Cortex of kidney (tissue), 1 donor: Measurements from ENCODE around the gene RBM39.
"Not testable (repeated sequence)": the region's sequence is repeated elsewhere in the genome, so short reads cannot be mapped to it uniquely, and the experiment has no call there.

Source experiments
- DNase-seq: peaks from one replicate; lab custom pipeline; 2025; lab: John Stamatoyannopoulos, UW

The RBM39 gene

GRCh38 chr20:35750611-35751010 lies 8.6 kb upstream of the RBM39 start:
- DNase-seq, result no peak

GRCh38 chr20:35744492-35744841 lies 2.4 kb upstream of the RBM39 start:
- not testable (repeated sequence) for DNase-seq

DNA sequence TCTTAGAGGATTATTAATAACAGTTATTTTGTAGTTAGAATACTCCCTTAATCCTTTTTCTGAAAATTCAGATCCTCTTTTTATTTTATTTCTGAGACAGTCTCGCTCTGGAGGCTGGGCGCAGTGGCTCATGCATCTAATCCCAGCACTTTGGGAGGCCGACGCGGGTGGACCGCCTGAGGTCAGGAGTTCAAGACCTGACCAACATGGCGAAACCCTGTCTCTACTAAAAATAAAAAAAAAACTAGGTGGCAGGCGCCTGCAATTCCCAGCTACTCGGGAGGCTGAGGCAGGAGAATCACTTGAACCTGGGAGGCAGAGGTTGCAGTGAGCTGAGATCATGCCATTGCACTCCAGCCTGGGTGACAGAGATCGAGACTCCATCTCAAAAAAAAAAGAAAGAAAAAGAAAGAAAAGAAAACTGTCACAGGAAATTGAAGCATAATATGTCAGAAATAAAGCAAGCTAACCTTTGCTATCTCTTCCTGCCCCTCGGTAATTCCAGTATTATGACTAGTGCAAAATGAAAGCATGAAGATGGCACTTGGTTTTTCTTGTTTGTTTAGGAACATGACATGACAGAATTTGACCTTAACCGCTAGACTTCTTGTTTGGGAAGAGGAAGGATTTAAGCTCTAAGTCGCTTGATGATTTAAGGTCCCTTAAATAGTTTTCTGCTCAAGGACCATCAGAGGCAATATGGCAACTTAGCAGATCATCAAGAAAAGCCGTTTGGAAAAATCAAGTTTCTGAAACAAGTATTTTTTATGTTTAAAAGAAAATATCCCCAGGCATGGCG lies 1.8 kb upstream of the RBM39 start:
- no peak for DNase-seq

DNA sequence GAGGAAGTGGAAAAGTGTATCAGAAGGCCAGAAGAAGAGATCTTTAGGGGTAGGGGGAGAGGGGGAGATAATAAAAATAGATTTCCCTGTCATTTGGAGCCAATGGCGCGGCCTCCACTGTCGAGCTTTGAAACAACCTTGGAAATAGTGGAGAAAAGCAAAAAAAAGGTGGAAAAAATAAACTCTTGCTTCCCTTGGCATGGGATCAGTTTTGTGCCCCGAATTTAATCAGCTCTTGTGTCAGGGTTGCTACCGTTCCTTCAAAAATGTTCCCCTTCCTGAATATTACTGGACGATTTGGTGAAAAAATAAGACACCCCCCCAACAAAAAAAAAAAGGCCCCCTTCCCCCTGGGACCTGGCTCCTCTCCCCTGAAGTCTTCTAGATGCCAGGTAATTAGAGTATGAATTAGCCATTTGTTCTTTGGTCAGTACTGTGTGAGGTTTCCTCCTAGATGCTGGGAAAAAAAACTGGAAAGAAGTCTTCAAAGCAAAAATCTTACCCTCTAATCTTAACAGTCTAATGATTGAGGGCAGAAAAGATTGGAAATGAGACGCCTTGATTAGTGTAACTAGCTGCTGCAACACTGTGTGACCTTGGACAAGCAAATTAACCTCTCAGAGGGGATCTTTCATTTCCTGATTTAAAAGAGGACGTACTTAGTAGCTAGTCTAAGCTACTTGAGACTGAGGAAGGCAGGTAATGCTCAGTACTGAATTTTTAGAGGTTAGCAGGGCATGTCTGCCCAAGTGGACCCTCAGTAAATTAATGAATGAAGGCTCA lies 872 bp upstream of the RBM39 start:
- no peak for DNase-seq

DNA sequence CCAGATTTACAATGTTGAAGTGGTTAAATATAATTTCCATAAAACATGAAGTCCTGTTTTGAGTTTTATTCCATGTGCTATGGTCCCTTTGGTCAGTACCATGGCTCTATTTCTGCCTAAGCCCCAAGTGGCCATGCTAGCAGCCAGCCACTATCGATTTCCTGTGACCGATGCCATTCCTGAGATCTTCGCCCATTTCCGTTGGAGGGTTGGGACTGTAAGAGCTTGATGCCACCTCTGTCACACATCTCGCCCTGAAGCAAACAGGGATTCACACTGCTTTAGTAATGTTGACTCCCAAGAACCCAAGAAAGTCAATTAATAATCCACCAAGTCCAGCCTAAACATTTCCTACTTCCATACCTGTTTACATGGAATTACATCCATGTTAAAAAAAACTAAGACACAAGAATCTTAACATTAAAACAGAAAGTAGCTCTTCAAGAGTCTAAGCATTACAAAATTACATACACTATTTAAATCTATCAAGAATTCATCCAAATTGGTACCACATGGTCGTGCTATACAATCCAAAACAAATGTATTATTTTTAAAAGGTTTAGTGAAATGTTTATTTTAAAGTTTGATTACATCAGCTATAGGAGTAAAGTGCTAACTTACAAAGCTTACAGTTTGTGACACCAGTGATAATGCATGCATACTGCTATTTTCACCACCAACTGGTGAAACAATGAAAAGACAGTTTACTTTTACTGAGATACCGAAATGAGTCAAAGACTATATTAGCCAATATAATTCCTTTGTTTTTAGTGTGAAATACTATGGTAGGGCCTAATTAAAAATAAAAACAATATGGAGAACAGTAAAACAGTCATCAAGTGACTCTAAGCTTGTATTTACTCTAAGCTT lies 2.5 kb downstream of the RBM39 start:
- DNase-seq, result no peak

DNA sequence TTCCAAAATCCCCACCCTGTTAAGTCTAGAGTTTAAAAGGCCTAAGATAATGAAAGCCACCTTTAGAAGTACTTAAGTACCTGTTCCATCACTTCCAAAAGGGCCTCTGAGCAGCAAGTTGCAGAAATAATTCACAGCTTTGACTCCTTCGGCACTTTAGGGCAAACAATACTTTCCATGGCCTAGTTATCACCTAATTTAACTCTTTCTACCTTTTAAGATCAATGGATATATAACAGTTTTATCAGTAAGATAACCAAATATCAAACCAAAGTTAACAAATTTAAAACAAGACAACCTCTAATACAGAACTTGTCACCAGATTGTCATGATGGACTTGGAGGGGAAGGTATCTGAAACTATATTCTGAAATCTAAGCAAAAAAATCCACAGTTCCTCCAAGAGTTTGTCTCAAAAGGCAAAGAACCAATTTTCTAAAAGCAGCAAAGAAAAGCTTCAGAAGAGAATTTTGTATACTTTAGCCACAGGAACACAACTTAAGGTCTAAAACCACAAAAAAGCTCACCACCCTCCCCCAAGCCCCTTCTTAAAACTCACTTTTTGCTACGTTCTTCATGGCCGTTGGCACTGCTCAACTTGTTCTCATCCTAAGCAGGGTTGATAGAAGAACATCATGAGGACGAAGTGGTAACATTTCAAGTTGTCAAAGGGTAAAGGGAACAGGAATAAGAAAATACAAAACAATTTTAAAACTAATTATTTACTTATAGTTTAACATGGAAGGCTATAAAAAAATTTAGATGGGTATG lies 3.5 kb downstream of the RBM39 start:
- DNase-seq, result no peak

DNA sequence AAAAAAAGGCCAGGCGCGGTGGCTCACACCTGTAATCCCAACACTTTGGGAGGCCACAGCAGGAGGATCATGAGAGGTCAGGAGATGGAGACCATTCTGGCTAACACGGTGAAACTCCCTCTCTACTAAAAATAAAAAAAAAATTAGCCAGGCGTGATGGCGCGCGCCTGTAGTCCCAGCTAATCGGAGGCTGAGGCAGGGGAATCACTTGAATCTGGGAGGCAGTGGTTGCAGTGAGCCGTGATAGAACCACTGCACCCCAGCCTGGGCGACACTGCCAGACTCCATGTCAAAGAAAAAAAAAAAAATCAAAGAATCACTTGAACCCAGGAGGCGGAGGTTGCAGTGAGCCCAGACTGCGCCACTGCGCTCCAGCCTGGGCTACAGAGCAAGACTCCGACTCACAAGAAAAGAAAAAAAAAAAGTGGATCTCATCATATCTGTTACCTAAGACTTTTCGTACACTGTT lies 4.2 kb downstream of the RBM39 start:
- DNase-seq, result no peak

DNA sequence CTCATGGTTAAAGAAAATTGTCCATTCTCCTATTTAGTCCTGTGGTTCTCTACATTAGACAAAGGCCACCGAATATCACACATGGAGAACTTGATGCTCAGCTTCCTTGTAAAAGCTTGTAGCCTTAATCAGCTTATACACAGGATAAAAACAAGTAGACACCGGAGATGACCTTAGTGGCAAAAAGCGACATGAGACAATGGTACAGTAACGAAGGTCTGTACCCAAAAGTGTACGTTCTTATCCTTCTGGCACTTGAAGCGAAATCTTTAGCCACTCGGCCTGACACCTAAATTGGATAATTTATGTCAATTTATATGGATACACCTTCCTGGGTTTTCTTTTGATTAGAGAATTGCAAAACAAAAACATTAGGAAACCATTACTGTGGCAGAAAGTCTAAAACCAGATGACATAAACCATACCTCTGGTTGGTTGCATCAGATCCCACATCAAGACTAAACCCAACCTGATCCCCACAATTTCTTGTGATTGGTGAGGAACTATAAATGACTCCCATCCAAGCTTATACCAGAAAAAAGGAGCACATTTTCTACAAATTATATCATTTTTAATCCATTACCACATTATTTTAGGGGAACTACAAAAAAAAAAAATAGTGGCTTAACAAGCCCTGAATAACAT lies 6.1 kb downstream of the RBM39 start:
- no peak for DNase-seq

DNA sequence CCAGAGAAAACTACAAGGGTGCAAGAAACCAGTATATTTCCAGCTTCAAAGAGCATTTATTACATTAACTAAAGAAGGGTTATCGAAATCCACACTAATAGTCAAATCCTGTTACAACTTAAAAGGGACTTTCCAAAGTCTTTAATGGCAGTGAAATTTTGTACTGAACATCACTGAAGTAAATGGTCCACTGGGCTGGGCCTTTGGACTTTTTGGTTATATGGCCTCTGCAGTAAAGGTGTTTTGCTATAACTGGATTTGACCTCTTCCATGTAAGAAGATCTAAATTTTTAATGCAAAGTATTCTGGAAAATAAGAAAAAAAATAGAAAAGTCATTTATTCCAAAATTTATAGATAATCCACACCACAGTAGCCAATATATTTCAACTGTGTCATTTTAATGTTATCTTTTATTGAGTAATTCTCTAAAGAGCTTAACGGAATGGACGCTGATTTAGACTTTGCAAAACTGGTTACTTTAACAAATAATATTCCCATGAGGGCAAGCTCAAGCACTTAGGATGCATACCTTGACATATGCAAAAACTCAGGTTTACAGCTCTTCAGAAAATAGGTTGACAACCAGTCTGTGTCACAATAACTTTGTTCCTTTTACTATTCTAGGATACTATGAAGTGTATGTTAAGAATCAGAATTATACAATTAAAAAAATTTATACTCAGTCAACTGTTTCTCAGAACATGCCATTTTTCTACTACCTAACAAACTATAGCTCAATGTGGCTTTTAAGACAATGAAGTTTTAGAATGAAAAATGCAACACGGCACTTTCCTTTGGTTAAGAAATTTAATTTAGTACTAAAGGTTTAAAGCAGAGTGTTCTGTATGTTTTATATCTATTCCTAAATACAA lies 7.0 kb downstream of the RBM39 start:
- no peak for DNase-seq

GRCh38 chr20:35734374-35734773 lies 7.7 kb downstream of the RBM39 start:
- no peak for DNase-seq

DNA sequence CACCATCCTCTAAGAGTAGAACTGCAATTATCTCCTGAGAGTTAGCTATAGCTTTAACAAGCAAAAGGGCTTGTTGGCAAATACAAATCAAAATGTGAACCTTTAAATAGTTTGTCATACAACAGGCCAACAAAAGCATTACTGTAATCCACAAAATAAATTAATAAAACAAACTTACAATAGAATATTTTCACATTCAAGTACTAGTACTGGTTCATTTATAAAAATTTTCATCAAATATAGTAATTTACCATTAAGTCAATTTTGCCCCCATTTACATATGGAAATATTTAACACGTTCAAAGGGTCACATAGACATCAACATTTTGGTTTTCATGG lies 9.4 kb downstream of the RBM39 start:
- DNase-seq, result no peak

DNA sequence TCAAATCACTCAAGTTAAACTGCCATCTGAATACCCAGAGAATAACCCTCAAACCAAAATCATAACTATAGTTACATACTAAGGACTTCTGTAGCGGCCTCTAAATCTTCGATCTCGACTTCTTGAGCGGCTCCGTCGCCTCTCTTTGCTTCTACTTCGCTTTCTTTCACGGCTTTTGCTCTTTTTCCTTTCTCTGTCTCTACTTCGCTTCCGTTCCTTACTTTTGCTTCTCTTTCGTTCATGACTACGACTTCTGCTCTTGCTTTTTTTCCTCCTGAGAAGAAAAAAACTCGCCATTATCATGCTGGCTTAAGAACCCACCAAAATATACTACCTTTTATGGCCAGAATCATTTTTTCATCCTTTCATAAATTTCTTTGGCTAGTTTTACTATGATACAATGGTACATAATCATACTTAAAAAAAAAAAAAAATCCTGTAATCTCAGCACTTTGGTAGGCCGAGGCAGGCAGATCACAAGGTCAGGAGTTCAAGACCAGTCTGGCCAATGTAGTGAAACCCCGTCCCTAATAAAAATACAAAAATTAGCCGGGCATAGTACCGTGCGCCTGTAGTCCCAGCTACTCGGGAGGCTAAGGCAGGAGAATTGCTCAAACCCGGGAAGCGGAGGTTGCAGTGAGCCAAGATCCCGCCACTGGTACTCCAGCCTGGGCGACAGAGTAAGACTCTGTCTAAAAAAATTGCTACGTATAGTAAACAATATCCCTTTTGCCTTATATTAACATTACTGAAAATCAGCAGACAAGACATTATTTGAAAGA lies 10.0 kb downstream of the RBM39 start:
- DNase-seq, result no peak

- no peak for DNase-seq
Observed at GRCh38 chr20:35731469-35731788, 10.6 kb downstream of the RBM39 start.

DNA sequence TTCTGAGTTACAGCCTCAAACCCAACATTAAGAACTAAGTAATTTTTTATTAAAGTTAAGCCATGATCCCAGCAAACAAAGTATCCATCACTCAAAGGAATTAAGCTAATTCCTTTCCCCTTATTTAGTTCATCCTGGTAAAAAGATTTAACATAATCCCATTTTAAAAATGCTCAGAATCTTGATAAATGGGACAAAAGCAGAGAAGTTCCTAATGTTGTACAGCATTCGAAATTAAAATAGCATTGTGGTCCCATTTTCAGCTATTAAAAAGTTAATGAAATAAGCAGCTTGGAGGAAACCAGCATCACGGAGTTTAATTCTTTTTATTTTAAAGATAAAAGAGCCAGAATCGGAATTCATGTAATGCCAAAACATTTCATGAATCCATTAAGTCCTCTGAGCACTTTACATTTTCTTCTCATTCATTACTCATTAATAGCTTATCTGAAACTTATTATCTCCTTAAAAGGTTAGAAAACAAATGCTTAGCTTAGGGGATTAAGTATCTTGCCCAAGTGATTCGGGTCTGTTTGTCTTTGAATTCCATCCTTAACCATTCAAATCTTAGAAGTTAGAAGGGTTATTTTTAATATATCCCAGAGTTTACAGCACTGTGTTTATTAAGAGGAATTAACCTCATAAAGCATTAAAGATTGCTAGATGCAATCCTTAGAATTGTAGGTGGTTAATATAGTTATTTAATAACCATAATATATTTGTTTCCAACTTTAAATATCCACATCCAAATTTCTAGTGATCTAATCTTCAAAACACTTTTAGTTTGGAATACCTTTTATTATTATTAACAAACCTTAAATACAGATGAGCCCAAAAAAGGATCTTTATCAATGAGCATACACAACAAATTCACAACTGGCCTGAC lies 11.2 kb downstream of the RBM39 start:
- no peak for DNase-seq

DNA sequence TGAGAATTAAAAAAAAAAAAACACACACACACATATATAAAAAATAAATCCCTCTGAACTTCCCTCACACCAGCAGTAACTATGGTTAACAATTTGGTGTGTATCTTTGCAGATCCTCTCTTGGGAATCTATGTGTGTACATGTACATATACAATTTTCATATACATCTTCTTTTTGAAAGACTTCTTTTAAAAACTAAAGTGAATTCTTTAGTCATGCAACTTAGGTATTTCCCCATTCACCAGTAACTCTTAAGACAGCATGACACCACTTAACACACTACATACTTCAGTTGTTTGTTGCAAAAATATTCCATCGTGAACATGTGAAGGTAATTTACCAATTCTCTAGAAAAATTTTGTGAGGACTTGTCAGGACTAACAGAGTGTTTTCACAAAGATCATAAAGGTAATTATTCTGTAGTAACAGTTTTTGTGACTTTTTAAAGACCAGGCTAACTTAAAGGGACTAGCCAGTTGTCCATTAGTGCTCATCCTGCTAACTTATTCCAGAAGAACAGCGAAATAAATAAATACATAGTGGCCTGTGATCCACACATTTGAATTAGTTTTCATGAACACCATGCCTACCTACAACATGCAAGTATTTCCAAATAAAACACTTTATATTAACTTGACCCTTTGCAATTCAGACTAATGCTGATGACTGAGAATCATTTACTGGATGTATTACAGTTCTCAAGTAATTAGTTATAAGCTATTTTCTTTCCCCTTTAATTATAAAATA lies 12.1 kb downstream of the RBM39 start:
- no peak for DNase-seq

DNA sequence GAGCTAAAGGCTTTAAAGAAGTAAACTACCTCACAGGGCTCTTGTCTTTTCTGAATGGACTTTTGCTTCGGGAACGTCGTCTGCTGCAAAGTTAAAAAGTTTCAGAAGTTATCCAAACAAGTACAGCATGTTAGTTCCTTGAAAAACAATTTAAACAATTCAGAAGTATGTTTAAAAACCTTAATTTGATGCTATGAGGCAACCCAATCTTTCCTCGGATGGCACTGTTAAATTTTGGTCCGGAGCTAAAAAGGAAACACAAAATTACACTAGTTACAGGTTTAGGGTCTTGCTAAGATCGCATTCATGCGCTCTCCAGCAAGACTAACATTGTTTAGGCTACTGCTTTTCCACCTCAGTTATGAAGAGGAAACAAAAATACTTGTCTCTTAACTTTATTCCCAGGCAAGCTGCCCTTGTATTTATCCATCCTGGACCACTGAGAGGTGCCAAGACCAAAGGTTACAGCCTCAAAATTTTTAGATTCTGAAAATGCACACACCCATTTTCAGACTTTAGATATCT lies 12.7 kb downstream of the RBM39 start:
- DNase-seq, result no peak

DNA sequence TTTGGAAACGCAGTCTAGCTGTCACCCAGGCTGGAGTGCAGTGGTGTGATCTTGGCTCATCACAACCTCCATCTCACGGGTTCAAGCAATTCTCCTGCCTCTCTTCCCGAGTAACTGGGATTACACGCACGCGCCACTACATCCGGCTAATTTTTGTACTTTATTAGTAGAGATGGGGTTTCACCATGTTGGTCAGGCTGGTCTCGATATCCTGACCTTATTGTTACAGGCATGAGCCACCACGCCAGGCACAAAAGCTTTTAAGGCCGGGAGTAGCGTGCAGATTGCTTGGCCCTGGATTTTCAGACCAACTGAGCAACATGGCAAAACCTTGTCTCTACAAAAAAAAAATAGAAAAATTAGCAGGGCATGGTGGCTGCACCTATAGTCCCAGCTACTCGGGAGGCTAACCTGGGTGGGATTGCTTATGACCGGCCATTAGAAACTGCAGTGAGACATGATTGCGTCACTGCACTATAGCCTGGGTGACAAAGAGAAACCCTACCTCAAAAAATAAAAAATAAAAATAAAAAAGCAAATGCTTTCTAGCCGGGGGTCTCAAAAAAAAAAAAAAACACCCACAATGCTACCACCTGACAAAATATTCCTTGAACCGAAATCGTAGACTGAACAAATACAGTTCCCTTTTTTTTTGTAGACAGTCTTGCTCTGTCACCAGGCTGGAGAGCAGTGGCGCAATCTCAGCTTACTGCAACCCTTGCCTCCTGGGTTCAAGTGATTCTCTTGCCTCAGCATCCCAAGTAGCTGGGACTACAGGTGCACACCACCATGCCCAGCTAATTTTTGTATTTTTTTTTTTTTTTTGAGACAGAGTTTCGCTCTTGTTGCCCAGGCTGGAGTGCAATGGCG lies 15.0 kb downstream of the RBM39 start:
- no peak for DNase-seq
